Dedifferentiated amniotic fluid mesenchymal stem cell (primary cell): ENCODE results near the gene LUC7L3.
"Not testable (repeated sequence)": the region's sequence is repeated elsewhere in the genome, so short reads cannot be mapped to it uniquely, and the experiment has no call there.

Experiments used
- DNase-seq: peaks from one replicate; pipeline ENCODE4 v3.0.0-alpha.2; 2016; ENCODE audit errors: extremely low spot score

The LUC7L3 gene, protein sequence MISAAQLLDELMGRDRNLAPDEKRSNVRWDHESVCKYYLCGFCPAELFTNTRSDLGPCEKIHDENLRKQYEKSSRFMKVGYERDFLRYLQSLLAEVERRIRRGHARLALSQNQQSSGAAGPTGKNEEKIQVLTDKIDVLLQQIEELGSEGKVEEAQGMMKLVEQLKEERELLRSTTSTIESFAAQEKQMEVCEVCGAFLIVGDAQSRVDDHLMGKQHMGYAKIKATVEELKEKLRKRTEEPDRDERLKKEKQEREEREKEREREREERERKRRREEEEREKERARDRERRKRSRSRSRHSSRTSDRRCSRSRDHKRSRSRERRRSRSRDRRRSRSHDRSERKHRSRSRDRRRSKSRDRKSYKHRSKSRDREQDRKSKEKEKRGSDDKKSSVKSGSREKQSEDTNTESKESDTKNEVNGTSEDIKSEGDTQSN

DNA sequence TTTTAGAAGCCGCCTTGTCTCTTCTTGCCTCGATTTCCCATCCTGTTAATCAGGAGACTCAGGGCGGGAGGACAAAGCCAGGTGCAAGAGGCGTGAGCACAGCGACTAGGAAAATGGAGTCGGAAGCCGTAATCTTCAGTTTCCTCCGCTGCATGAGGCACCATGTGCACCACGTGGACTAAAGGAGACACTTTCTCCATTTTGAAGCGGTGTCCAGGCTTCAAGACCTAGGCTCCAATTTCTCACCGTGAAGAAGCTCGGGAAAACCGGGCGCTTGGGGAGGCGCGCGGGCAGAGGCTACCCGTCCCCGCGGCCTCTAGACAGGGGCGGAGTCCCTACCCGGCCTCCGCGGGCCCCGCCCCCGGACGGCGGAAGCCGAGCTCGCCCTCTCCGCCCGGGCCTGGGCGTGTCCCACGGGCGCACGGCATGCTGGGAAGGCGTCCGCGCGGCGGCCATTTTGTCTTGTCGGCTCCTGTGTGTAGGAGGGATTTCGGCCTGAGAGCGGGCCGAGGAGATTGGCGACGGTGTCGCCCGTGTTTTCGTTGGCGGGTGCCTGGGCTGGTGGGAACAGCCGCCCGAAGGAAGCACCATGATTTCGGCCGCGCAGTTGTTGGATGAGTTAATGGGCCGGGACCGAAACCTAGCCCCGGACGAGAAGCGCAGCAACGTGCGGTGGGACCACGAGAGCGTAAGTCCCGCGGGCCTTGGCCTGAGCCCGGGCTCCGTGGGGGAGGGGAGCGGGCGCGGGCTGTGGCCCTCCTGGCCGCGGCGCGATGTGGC lies at the start of gene LUC7L3:
Gene LUC7L3, plus strand, starts transcription at position 460 of the 780 bp plus-strand sequence. Its CDS starts 130 bp downstream, at position 590.
- peak; percentile 91 for DNase-seq

DNA sequence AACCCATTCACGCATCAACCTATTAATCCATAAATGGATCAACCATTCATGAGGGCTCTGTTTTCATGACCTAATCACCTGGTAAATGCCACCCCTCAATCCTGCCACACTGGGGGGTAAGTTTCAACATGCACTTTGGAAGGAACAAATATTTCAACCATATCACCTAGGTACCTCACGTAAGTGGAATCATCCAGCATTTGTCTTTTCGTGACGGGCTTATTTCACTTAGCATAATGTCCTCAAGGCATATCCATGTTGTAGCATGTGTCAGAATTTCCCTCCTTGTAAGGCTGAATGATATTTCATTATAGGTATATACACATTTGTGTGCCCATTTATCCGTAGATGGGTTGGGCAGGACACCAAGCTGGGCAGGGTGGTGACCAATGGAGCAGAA lies 47.3 kb upstream of the LUC7L3 start:
- DNase-seq, result no peak

DNA sequence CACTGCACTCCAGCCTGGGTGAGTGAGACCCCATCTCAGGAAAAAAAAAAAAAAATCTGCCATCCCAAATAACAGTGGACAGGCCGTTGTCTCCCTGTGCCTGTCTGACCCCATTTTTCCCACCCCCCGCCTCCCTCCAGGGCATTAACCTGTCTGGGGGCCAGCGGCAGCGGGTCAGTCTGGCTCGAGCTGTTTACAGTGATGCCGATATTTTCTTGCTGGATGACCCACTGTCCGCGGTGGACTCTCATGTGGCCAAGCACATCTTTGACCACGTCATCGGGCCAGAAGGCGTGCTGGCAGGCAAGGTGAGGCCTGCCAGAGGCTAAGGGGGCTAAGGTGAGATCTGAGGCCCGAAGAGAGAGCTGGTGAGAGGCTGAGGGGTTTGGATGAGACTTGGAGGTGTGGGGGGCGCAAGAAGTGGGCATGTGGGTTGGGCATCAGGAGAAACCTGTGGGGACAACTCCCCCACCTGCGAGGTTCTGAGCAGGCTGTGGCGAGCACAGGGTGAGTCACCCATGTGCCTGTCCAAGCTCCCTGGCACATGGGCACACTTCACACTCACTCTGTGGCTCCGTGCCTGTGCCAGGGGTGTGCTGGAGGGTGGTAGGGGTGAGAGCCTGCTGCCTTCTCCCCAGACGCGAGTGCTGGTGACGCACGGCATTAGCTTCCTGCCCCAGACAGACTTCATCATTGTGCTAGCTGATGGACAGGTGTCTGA lies 46.4 kb upstream of the LUC7L3 start:
- DNase-seq, result no peak

DNA sequence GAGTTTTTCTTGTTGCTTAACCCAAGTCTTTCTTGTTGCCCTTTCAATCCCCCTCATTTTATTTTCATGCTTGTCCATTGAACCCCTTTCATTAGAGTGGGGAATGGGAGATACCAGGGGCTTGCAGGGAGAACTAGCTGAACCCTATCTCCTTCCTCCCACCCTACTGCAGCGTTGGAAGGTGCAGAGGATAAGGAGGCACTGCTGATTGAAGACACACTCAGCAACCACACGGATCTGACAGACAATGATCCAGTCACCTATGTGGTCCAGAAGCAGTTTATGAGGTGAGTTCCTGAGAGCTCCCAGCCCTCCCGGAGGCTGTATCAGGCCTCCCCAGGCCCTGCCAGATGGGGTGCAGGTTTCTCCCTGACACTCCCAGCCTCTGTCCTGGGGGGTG lies 44.2 kb upstream of the LUC7L3 start:
- no peak for DNase-seq

DNA sequence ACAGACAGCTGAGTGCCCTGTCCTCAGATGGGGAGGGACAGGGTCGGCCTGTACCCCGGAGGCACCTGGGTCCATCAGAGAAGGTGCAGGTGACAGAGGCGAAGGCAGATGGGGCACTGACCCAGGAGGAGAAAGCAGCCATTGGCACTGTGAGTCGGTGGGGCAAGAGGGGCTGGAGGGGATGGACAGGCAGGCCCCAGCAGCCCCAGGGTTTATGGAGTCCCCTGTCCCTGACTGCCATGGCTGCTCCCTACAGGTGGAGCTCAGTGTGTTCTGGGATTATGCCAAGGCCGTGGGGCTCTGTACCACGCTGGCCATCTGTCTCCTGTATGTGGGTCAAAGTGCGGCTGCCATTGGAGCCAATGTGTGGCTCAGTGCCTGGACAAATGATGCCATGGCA lies 43.8 kb upstream of the LUC7L3 start:
- DNase-seq, result no peak

DNA sequence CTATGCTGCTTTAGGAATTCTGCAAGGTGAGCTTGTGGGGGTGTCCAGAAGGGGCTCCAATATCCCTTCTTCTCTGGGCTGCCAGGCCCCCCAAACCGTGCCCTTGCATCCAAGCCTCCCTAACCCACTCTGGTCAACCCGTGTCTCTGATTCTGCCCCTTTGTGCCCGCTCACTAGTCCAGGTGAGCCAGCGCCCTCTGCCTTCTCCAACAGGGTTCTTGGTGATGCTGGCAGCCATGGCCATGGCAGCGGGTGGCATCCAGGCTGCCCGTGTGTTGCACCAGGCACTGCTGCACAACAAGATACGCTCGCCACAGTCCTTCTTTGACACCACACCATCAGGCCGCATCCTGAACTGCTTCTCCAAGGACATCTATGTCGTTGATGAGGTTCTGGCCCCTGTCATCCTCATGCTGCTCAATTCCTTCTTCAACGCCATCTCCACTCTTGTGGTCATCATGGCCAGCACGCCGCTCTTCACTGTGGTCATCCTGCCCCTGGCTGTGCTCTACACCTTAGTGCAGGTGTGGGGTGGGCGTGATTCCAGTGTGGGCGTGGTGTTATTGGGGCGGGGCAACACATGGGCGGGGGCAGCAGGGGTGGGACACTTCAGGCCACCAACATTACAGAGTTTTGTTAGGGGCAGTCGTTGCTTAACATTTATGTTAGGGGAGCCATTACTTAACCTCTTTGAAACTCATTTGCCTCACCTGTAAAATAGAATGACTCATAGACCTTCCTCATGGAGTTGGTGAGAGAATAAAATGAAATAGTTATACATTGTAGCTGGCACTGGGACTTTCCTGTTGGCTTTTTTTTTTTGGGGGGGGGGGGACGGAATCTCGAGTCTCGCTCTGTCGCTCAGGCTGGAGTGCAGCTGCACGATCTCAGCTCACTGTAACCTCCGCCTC lies 43.1 kb upstream of the LUC7L3 start:
- DNase-seq, result no peak

DNA sequence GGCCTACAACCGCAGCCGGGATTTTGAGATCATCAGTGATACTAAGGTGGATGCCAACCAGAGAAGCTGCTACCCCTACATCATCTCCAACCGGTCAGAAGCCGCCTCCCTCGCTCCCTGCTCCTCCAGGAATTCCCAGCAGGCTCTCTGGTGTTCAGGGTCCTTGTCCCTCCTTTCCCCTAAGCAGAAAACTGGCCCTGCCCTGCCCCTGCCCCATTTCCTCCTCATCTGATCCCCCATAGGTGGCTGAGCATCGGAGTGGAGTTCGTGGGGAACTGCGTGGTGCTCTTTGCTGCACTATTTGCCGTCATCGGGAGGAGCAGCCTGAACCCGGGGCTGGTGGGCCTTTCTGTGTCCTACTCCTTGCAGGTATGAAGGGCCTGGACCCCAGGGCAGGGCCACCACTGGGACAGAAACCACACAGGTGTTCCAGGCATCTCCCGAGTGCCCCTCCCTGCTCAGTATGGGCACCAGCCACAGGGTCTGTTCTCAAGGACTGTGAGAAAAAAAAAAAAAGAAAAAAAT lies 41.5 kb upstream of the LUC7L3 start:
- DNase-seq, result no peak

DNA sequence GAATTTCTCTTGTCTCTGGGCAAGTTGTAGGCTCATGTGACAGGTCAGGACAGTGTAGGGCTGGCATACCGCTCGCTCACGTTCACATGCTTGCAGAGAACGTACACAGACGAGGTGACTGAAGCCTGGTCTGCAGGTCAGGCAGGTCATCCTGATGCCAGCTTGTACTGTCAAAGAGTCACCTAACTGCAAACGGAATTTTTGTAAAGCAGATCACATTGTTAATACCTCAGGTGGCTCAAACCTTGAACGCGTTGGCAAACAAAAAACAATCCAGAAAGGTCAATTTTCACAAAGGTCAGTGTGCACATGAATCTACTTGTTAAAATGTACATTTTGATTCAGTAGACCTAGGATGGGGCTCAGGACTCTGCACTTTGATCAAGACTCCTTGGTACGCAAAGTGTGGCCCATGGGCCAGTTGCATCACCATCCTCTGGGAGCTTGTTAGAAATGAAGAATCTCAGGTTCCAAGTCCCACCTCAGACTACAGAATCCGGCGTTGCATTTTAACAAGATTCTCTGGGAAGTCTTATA lies 40.3 kb upstream of the LUC7L3 start:
- no peak for DNase-seq

DNA sequence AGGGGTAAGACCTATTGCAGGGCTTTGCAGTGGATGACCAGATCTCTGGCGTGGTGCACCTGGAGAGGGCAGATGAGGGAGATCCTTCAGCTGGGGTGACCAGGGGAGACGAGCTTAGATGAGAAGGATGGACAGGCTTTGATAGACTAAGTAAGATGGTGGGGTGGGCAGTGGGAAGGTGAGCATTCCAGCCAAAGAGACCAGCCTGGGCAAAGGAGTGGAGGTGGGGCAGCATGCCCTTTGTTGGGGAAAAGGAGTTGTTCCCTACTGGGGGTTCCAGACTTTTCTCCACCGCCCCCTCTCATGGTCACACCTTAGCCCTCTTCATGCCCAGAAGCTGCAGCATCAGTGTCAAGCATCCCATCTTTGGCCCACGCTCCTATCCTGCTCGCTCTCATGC lies 39.3 kb upstream of the LUC7L3 start:
- no peak for DNase-seq

DNA sequence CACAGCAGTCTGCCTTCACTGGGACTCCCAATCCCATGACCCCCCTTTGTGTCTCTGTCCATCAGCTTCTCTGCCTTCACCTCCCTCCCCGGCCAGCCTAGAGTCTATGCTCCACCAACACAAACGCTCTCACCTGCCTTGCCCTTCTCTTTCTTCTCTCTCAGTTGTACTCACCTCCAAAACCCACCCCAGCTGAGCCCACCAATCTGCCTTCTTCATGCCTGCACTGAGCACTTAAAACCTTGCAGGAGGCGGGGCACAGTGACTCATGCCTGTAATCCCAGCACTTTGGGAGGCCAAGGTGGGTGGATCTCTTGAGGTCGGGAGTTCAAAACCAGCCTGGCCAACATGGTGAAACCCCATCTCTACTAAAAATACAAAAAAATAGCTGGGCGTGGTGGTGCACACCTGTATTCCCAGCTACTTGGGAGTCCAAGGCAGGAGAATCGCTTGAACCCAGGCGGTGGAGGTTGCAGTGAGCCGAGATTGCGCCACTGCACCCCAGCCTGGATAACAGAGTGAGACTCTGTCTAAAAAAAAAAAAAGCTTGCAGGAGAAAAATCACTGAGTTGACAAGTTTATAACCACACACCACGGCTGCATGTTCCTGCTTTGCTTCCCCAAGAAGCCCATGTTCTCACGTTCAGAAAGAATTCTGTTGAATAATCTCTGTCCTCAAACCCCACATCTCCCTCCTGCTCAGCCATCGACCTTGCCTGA lies 38.7 kb upstream of the LUC7L3 start:
- DNase-seq, result not testable (repeated sequence)

DNA sequence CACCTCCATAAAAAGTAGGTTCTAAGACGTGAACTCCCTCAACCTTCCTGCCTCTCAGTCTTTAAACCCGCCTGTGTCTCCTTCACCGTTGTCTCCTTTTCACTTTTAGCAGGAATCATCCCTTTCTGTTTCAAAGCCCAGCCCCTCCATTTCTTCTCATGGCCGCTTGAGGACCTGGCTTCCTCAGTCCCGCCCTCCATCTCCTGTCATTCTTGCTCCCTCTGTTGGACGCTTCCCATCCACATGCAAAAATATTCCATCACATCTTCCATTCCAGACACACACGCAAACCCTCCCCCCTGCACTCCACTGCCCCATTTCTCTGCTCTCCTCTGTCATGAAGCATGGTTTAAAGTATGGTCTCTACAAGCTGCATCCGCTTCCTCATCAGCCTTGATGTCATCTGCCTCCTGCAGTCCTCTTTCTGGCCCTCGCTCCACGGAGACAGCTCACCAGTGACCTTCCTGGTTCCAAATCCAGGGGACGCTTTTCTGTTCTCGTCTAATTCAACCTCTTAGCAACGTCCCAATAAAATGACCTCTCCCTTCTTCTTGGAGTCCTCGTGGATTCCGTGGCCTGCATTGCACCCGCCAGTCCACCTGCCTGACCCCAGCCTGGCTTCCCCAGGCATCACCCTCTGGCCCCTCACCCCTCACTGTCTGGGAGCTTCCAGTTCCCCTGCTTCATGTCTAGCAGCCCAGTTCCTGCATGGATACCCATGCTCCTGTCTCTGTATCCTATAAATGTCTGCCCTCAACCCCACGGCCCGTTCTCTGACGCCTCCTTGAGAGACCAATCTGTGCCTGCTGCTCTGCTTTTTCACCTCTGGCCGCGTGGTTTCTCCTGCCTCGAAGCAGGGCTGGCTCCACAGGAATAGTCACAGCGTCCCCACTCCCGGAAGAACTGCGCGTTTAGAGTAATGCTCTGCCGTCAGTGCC lies 37.9 kb upstream of the LUC7L3 start:
- peak; percentile 75 for DNase-seq

DNA sequence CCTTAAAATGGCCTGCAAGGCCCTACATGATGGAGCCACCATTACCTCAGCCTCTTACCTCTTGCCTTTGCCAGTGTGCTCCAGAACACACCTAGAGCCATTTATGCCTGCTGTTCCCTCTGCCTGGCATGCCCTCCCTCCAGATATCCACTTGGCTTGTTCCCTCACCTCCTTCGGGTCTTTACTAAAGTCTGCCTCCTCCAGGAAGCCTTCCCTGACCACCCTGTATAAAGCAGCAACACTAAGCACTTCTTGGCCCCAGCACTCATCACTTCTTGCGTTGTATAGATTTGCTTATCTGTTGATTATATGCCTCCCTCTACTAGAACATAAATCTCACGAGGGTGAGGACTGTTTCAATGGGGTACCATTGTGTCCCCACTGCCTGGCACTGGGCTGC lies 37.0 kb upstream of the LUC7L3 start:
- no peak for DNase-seq

DNA sequence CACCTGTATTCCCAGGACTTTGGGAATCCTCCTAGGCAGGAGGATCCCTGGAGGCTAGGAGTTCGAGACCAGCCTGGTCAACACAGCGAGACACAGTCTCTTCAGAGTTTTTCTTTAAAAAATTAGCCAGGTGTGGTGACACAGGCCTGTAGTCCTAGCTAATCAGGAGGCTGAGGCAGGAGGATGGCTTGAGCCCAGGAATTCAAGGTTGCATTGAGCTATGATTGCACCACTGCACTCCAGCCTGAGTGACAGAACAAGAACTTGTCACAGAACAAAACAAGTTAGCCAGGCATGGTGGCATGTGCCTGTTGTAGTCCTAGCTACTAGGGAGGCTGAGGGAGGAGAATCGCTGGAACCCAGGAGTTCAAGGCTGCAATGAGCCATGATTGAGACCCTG lies 36.5 kb upstream of the LUC7L3 start:
- DNase-seq, result no peak

DNA sequence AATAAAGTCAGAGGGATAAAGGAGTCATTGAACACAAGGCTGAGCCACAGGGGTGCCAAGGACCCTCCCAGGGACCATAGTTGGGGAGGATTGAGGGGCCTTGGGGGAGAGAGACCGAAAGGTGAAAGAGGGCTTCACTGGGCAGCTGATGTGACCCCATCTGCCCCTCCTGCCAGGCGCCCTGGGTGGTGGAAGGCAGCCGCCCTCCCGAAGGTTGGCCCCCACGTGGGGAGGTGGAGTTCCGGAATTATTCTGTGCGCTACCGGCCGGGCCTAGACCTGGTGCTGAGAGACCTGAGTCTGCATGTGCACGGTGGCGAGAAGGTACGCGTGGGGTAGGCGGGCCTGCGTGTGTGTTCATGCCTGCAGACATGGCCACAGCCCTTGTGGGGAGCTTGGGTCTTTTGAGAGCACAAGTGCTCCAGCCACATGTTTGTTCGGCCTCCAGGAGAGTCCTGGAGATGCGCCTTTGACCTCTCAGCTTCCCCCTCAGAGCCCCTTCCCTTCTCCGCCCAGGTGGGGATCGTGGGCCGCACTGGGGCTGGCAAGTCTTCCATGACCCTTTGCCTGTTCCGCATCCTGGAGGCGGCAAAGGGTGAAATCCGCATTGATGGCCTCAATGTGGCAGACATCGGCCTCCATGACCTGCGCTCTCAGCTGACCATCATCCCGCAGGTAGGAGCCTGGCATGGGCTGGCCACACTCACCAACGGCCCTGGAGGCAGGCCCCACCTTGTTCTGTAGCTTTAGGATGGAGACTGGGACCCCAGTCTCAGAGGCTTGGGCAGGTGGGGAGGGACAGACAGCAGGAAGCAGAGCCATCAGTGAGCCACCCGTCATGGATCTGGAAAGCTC lies 35.7 kb upstream of the LUC7L3 start:
- DNase-seq, result no peak

DNA sequence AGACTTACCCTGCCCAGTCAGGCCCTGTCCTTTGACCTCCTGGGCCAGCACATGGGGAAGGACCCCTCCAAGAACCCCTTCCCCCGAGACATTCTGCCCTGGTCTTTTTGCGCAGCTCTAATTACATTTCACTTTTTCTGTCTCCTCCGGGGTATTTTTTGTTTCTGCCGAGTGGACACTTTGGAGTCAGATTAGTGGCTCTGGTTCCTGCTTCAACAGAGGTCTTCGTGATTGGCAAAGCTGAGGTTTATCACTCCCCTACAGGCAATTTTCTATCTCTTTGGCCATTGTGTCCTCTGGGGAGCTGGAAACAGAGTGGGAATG lies 35.2 kb upstream of the LUC7L3 start:
- no peak for DNase-seq

DNA sequence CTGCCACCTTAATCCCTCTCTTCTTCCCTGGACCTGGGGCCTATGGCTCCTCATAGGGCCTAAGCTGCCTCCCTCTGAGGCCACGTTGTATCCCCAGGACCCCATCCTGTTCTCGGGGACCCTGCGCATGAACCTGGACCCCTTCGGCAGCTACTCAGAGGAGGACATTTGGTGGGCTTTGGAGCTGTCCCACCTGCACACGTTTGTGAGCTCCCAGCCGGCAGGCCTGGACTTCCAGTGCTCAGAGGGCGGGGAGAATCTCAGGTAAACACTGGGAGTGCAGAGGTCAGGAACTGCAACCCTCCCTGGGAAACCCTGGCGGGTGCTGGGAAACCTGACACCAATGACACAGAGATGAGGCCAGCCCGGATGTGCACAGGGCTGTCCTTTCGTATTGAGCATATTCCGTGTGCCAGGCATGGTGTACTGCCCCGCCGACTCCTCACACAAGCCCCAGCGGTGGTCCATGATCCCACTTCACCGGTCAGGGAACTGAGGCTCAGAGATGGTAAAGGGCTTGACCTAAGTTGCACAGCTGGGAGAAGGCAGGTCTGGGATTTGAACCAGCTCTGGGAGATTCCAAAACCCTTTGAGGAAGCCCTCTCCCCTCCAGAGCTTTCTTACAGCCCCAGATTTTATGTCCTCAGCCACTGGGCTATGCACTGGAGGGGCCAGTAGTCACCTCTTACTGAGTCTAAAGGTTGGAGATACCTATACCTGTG lies 34.6 kb upstream of the LUC7L3 start:
- no peak for DNase-seq

DNA sequence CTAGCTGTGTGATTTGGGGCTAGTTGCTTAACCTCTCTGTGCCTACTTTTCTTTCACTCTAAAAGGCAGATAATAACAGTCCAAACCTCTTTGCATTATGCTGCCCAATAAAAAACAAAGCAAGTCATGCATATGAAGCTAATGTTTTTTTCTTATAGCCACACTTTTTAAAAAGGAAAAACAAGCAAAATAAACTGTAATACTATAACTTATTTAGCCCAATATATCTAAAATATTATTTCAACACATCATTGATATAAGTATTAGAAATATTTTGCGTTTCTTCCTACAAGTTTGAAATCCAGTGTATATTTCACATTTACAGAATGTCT lies 34.1 kb upstream of the LUC7L3 start:
- no peak for DNase-seq
